OCI-M1 (cell line): ENCODE data around the gene OVAAL.

Experiments
- DNase-seq: peaks from one replicate; lab custom pipeline; 2025; lab: John Stamatoyannopoulos, UW

Gene OVAAL

GRCh38 chr1:180571060-180571831 is 12.5 kb downstream of the OVAAL start:
- DNase-seq = peak; percentile 57

DNA sequence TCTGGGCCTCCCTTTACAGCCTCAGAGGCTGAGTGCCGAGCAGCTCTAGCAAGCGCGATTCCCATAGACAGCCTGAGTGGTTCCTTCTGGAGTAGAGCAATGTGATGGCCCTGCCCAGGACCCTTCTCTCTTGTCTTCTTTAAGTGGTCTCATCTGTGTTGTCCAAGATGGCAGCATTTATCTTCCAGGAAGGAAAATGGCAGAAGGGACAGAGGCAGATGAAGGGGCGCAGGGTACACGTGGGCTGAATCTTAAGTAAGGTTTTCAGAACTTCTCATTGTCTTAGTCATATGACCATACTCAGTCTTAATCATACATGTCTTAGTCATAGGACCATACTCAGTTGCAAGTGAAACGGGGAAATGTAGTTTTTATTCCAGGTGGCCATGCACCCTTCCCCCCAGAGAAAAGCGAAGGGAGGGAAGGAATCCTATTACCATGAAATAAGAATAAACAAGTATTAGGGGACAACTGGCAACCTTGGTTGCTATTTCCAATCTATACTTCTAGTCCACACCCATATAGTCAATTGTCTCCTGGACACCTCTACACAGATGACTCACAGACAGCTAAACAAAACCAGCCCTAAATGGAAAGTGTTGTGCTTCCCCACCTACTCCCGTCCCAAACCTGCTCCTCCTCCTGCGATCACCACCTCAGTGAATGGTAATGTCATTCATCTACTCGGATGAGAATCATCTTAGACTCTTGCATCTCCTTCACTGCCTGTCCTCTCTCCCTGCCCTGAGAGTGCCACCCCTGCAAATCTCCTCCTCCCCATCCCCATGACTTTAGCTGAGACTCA is 13.3 kb downstream of the OVAAL start:
- no peak for DNase-seq

DNA sequence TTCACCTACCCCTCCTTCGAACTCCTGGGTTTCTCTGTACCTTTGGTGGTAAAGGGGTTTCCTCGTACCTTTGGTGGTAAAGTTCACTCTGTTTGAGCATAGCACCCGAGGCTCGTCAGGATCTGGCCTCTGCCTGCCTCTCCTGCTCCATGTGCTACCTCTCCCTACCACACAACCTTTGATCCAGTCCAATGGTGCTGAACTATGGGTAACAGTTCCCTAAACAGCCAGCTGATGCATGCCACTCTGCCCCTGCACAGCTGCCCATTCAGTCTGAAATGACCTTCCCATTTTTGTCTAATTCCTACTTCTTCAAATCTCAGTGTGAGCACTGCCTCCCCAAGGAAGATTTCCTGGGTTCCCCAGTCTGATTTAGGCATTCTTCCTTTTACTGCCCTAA is 14.0 kb downstream of the OVAAL start:
- no peak for DNase-seq

DNA sequence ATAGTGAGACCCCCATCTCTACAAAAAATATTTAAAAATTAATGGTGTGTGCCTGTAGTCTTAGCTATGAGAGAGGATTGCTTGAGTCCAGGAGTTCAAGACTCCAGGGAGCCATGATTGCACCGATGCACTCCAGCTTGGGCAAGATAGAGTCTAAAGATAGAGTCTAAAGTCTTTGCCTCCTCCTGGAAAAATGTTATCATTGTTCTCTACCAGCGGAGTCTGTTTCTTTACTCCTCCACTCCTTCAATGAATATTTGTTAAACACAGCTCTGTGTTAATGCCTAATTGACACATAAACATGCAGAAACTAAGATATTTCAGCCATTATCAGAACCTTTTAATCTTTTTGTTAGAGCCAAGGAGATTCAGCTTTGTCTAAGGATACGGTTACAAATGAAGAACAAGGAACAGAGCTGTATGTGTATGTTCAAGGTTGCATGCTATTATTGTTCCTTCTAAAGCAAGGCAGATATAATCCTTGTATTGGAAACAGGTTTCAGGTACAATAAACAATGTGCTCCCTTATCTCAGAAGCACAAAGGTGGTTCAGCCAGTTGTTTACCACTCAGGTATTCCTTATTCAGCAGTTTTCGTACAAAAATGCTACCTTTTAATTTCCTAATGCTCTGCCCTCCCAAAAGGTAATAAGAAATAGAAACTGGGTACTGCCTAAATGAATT is 15.4 kb downstream of the OVAAL start:
- DNase-seq = no peak

GRCh38 chr1:180577361-180577760 is 18.6 kb downstream of the OVAAL start:
- DNase-seq = no peak

GRCh38 chr1:180579961-180580611 is 21.3 kb downstream of the OVAAL start:
- no peak for DNase-seq

DNA sequence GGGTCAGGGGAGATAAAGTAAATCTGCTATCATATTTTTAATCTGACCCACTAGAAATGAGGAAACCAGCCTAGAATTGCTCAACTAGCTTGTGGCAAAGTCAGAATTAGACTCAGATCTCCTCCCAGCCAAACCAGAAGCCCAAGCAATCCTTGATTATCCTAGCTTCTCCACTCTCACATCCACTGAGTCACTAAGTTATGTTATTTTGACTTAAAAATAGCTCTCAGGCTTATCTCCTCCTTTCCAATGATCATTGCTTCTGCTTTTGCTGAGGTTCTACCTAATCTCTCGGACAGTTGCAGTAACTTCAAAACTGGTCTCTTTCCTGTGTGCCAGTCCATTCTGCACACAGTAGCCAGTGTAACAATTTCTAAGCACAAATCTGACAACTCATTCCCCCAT is 22.9 kb downstream of the OVAAL start:
- DNase-seq = peak; percentile 90

DNA sequence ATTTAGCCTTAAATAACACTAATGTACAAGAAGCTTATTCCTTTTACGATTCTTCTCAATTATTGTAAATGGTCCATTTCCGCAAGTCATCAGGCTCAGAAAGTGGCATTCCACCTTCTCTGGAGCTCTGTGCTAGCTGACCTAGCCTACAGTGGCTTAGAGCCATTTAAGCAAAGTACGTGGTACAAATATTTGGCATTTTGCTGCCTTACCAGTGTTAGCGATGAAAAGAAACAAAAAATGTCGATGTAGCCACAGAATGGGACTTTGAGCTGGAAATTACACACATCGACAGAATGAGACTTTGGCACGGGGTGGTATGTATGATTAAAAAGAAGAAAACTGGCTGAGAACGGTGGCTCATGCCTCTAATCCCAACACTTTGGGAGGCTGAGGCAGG is 26.1 kb downstream of the OVAAL start:
- DNase-seq = no peak

DNA sequence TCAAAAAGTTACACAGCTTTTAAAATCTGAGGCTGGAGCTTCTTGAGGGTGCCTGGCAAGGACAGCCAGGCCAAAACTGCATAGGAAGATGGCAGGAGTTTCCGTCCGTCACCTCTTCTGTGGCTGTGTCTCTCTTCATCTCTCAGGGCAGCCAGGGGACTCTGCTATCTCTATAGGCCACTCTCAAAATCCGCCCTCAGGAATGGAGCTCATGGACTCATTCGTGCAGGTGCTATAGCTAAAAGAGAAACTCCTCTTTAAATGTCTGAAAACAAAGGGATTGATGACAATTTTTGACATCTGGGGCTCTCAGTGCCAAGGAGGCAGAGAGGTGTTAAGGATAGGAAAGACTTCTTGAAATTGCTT is 27.2 kb downstream of the OVAAL start:
- DNase-seq = no peak

DNA sequence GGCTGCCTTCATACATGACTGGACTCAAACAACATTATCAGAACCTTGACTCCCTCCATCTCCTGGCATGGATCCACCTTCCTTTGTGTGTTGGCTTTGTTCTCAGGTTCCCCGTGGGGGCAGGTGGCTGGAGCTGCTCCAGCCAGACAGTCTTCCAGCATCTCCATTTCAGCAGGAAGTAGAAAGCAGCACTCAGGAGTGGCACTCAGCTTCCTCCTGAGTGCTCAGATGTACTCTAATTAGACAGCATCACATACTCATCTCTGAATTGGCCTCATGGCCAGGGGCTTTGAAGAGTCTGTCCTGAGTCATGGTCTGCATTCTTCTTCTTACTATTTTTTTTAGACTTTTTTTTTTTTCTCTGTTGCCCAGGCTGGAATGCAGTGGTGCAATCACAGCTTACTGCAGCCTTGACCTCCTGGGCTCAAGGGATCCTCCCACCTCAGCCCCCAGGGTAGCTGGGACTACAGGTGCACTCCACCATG is 27.9 kb downstream of the OVAAL start:
- peak; percentile 18 for DNase-seq

DNA sequence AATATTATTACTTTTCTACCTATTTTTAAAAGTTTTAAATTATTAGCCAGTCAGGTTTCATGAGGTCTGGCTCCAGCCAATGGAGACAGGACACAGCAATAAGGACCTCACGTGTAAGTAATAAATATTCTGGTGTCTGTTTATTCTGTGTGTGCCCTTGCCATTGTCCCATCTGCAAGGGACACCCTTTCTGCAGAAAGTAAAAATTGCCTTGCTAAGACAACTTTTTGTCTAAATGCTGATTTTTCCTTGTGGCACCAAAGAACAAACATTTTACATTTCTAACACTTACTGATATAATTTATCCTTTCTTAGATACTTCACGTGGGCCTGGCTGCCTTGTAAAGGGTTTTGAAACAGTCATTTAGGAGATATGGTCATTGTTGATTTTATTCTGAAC is 29.4 kb downstream of the OVAAL start:
- DNase-seq = no peak

- no peak for DNase-seq
These were observed 32.1 kb downstream of the OVAAL start for GRCh38 chr1:180590889-180591288.

DNA sequence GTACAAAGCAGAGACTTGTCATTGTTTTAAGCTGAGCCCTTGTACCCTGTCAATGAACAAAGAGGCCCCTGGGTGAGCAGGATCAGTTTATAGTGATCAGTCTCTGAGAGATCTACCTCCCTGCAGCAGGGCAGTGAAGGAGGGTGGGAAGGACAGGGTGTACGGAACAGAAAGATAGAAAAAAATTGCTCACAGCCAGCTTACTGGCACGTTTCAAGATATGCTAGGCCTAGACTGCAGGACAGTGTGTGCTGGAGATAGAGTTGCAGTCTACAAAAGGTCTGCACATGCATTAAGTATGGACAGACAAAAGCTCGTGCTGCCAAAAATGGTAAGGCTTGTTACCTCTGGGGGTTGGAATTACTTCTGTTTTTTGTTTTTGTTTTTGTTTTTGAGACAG is 34.6 kb downstream of the OVAAL start:
- no peak for DNase-seq

DNA sequence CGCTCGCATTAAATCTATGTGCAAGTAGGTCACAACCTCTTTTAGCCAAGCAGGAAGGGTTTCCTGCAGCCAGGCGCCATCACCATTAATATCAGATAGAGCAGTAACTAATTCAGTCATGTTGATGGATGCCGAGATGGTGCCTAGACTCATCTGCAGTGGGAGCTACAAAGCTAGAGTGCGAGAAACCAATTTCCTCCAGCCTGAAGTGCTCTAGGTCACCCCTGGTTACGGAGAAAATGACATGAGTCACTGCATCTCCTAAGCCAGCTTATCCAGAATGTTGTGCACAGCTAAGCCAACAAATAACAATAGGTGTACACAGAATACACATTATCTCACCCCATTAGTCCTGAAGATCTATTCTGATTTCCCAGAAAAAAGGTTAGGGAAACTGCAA is 36.0 kb downstream of the OVAAL start:
- DNase-seq = no peak

DNA sequence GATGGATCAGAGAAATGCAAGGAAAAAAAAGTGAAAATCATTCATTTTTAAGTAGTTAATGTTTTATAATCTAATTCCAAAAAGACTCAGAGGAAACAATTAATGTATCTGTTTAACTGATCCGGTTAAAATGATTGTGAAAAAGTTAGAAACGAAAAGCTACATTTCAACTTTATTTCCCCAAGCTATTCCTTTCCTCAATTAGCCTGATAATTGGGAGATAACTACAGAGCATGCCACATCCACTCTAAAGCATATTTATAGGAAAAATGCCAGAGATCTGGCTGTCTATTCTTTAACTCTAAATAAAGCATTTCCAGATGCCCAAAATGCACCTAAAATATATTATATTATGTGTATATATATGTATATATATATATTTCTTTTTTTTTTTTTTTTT is 37.2 kb downstream of the OVAAL start:
- DNase-seq = no peak

DNA sequence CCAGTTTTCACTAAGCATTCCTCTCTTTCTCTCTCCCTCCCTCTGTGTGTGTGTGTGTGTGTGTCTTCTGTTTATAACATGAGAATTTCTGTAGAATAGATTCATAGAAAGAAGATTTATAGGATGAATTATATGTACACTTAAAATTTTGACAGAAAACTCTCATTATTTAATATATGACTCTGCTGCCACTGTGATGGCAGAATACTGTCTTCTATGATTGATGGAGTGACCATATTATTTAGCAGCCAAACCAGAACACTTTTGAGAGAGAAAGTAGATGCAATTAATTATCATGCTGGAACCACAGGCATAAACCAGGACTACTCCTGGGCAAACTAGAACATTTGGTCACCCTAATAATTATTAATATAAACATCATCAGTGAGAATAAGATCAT is 38.8 kb downstream of the OVAAL start:
- no peak for DNase-seq

- DNase-seq = peak; percentile 27
These were observed 39.7 kb downstream of the OVAAL start for GRCh38 chr1:180598333-180598974.

DNA sequence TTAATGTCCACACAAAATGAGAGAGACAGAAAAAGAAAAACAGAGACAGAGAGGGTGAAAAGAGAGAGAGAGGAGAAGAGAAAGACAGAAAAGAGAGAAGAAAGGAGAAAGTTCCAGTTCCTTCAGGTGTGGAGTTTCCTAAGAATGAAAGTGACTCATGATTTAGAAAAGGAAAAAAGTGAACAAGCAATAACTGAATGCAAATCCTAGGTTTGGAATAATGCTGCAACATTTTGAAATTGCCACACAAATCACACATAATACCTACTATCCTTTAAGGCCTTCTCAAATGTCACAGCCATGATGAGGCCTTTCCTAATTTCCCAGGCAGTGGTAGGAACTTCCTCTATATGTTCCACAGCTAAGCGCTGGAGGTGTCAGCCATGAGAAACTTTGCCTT is 41.6 kb downstream of the OVAAL start:
- DNase-seq = peak; percentile 22

DNA sequence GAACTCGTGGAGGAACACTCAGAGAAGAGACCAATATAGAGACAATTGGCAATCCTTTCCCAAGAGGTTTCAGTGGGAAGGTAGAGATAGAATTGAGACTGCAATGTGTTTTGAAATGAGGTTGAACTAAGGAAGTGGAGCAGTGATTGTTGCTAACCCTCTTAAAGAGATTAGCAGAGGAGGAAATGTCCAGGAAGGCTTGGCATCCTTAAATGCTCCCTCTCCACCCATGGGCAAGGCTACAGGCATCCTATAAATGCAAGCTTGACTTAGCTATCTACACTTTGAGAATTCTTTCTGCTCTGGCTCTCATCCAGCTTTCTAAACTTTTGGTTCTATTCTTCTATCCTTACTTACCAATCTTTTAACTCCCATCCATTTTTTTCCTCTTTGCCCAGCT is 42.7 kb downstream of the OVAAL start:
- no peak for DNase-seq

DNA sequence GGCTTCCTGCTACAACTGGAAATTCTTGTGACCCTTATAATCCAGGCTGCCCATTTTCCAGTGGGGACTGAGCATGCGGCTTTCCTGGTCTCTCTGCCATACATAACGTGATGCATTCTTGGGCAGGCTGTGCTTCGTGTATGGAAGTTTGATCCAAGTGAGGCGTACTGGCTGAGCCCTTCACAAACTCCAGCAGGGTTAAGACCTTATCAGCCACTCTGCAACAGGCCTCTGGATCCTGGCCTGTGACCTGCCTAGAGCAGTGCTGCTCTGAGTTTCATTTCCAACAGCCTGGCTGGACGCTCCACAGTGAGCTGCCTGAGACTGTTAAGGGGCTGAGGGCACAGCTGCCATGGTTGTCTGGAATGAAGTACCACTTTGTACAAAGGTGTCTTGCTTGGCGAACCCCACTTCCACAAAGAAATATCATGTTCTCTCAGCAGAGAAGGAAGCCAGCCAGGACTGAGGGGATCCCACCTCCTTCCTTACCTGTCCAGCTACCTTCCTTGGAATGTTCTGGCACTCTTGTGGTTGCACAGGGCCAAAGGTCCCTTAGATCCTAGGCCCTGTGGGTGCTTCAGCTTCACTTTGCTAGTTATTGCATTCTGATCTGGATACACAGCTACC is 44.6 kb downstream of the OVAAL start:
- no peak for DNase-seq

DNA sequence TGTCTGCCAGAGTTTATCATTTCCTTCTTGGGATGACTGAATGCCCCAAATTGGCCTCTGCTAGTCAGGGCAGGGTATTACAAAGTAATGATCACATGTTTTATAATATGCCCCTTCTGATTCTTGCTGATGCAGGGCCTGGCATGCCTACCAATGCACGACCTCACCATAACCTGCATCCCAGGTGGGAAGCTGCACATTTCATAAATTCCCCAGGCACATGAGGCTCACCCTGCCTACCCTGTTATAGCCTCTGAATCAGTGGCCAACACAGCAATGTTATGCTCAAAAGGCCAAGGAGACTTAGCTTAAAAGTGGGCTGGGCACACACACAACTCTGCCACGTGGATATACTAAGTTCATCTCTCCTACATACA is 45.1 kb downstream of the OVAAL start:
- DNase-seq = no peak
